Endothelial cell of umbilical vein (primary cell): Measurements from ENCODE around the gene MTRR. TPM values are rescaled to one million over a fixed set of nuclear protein-coding genes. Genes with fewer than 3 reads are reported as not detected.

Source experiments
- BruUV-seq: library from RNA; stranded (reverse); fragments of 400-500 nt; replicated peaks from 2 replicates; lab custom pipeline; 2021; lab: Mats Ljungman, UMichigan
- CTCF ChIA-PET: fragments of 300-600, 350-600 bp; sonication (Branson Sonifier 250); formaldehyde crosslinking; loops from one replicate; lab custom pipeline; 2021; ENCODE audit warnings: antibody characterized with exemption, inconsistent platforms; lab: Charles Lee
- POLR2A ChIA-PET: fragments of 300-600, 350-600 bp; sonication (Branson Sonifier 250); formaldehyde crosslinking; loops from one replicate; lab custom pipeline; 2021; ENCODE audit warnings: antibody characterized with exemption, inconsistent platforms; lab: Charles Lee
- DNase-seq: peaks from one replicate; pipeline ENCODE4 v3.0.0-alpha.2; 2011; ENCODE audit warnings: low read depth, low spot score
- FAIRE-seq: peaks from 2 replicates; lab custom pipeline; 2011; peaks lifted over from hg19 to GRCh38; lab: Jason Lieb, UNC
- H2AFZ ChIP-seq: 2 replicates; pipeline ENCODE4 v1.6.0; 2012; ENCODE audit warnings: low read depth, low read length, control low read depth, inconsistent platforms
- H3K27ac ChIP-seq: 2 replicates; pipeline ENCODE4 v1.5.1; 2011; ENCODE audit warnings: low read depth, mild to moderate bottlenecking, control low read depth, low read length, moderate library complexity; ENCODE audit not compliant: insufficient read depth
- H3K27me3 ChIP-seq, 2 experiments: 2 replicates each; pipeline versions ENCODE4 v1.6.0 to v1.6.1; 2011; ENCODE audit warnings: low read length in 2 of 2, mixed read lengths in 1 of 2; ENCODE audit not compliant: control insufficient read depth in 2 of 2, insufficient read depth in 2 of 2
- H3K36me3 ChIP-seq, 2 experiments: 2 replicates in 1 of 2; 3 replicates in 1 of 2; pipeline ENCODE4 v1.5.1; 2011; ENCODE audit warnings: low read length in 2 of 2, mild to moderate bottlenecking in 1 of 2, moderate library complexity in 1 of 2; ENCODE audit not compliant: control insufficient read depth in 2 of 2, insufficient read depth in 2 of 2; ENCODE audit errors: extremely low read depth in 1 of 2
- H3K4me1 ChIP-seq: 3 replicates; pipeline ENCODE4 v1.5.1; 2011; ENCODE audit warnings: mild to moderate bottlenecking, low read length; ENCODE audit not compliant: control insufficient read depth, insufficient read depth; ENCODE audit errors: extremely low read depth
- H3K4me2 ChIP-seq: 2 replicates; pipeline ENCODE4 v1.6.1; 2011; ENCODE audit warnings: low read length, control low read depth, mixed read lengths; ENCODE audit not compliant: insufficient read depth
- H3K4me3 ChIP-seq, 3 experiments: fragments of 200-600 bp in 1 of 3; sonication (generic), shearing (Covaris generic) in 1 of 3; replicated peaks in 1 of 3; 2 replicates each; pipeline ENCODE4 v1.5.1; 2011 to 2016; ENCODE audit warnings: control low read depth in 3 of 3, low read length in 3 of 3, mild to moderate bottlenecking in 2 of 3, inconsistent platforms in 1 of 3, low read depth in 1 of 3, moderate library complexity in 1 of 3; ENCODE audit not compliant: insufficient read depth in 1 of 3
- H3K79me2 ChIP-seq: 2 replicates; pipeline ENCODE4 v1.6.0; 2012; ENCODE audit warnings: low read length, inconsistent platforms; ENCODE audit not compliant: control insufficient read depth, insufficient read depth
- H3K9ac ChIP-seq: replicated peaks from 2 replicates; pipeline ENCODE3; 2011; ENCODE audit warnings: low read length, control low read depth; ENCODE audit not compliant: insufficient read depth; ENCODE audit errors: extremely low read depth
- H3K9me1 ChIP-seq: replicated peaks from 3 replicates; pipeline ENCODE4 v1.6.0; 2011; ENCODE audit warnings: mild to moderate bottlenecking, low read length; ENCODE audit not compliant: control insufficient read depth, insufficient read depth; ENCODE audit errors: extremely low read depth
- H3K9me3 ChIP-seq: replicated peaks from 2 replicates; pipeline ENCODE4 v1.5.1; 2012; ENCODE audit warnings: low read length, inconsistent platforms; ENCODE audit not compliant: control insufficient read depth, insufficient read depth
- H4K20me1 ChIP-seq: replicated peaks from 2 replicates; pipeline ENCODE3; 2011; ENCODE audit warnings: mild to moderate bottlenecking, low read length; ENCODE audit not compliant: control insufficient read depth, insufficient read depth; ENCODE audit errors: extremely low read depth
- CTCF ChIP-seq, 2 donors: IDR thresholded peaks; 1 replicate in 1 of 2; 2 replicates in 1 of 2; pipeline ENCODE4 v1.5.1; 2011; ENCODE audit warnings: low read length in 2 of 2, mild to moderate bottlenecking in 2 of 2, moderate library complexity in 2 of 2, control low read depth in 1 of 2, inconsistent platforms in 1 of 2, low read depth in 1 of 2; ENCODE audit not compliant: insufficient read depth in 1 of 2; ENCODE audit errors: extremely low read depth in 1 of 2
- EZH2 ChIP-seq: IDR thresholded peaks from 2 replicates; pipeline ENCODE4 v1.6.1; 2012; ENCODE audit warnings: borderline replicate concordance, low read depth, mild to moderate bottlenecking, moderate library complexity, low read length, inconsistent platforms; ENCODE audit not compliant: severe bottlenecking
- FOS ChIP-seq: IDR thresholded peaks from 2 replicates; pipeline ENCODE4 v1.6.1; 2011; ENCODE audit warnings: mild to moderate bottlenecking, low read length, moderate library complexity, borderline replicate concordance; ENCODE audit not compliant: insufficient read depth
- GATA2 ChIP-seq: IDR thresholded peaks from 2 replicates; pipeline ENCODE4 v1.7.0; 2011; ENCODE audit warnings: low read depth, mild to moderate bottlenecking, moderate library complexity, mixed read lengths, low read length; ENCODE audit not compliant: insufficient read length, insufficient read depth
- JUN ChIP-seq: IDR thresholded peaks from 2 replicates; pipeline ENCODE4 v1.6.1; 2011; ENCODE audit warnings: borderline replicate concordance, low read depth; ENCODE audit not compliant: insufficient read length, insufficient read depth
- MYC ChIP-seq: IDR thresholded peaks from one replicate; pipeline ENCODE4 v1.6.1; 2011; ENCODE audit warnings: mild to moderate bottlenecking, low read depth, low read length
- POLR2A ChIP-seq: IDR thresholded peaks from 2 replicates; pipeline ENCODE4 v1.6.1; 2012; ENCODE audit warnings: low read depth, mild to moderate bottlenecking, control low read depth, low read length
- POLR2AphosphoS5 ChIP-seq: IDR thresholded peaks from 2 replicates; pipeline ENCODE4 v1.6.1; 2012; ENCODE audit warnings: low read depth, mild to moderate bottlenecking, control low read depth, low read length, moderate library complexity; ENCODE audit not compliant: insufficient read depth
- dilution Hi-C: fragments of 300-500 bp; cut with MboI; formaldehyde crosslinking; loops from one replicate; pipeline ENCODE4 v1.15.0; 2019; ENCODE audit warnings: low sequenced_read_pairs; ENCODE audit not compliant: extremely low pct_ligation_motif_present
- intact Hi-C: fragments of 100-400 bp; cut with micrococcal nuclease; formaldehyde crosslinking; loops from one replicate; pipeline ENCODE4 v1.10.0; 2022
- polyA plus RNA-seq, 4 experiments: library from polyadenylated mRNA; depleted of rRNA in 3 of 4; stranded (reverse) in 3 of 4; unstranded in 1 of 4; fragments of >200 nt; gene quantifications; 2 replicates each; pipeline versions ENCODE4 v1.2.1 to v1.2.3, GENCODE V29; 2011 to 2012; ENCODE audit warnings: missing spikeins in 1 of 4
- total RNA-seq: library from RNA; stranded (reverse); gene quantifications from 2 replicates; pipeline ENCODE4 v1.2.3, GENCODE V29; 2021
- TF ChIP-seq, protein P1 (sequence below): IDR thresholded peaks from 2 replicates; pipeline ENCODE4 v1.6.1; 2011; ENCODE audit not compliant: insufficient read depth, insufficient read length

MTRR gene
- total and polyA plus RNA-seq, 2 donors (not counting 3 experiments of a cell fraction or from before 2014, with no cell fraction given), result 24.3 to 37.1 TPM

DNA sequence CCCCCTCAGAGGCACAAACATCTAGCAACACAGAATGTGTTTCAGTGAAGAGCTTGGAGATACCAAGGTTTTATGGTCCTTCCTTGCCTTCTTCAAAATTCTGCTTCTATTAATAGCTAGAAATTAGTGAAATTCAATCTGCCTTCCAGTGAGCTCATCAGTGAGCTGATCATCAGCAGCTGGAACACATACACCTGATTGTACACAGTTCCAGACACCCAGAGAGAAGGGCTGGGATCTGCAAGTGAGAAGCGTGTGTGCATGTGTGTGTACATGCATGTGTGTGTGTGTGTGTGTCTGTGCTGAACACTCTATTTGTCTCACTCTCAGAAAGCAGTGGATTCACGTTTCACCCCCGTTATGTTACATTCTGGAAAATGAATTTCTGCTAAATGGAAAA lies 46.5 kb upstream of the MTRR start:
- Histone ChIP-seq H3K4me1 (no peaks in the 10 kb centered on the region), H3K9me3 (no peaks in the 10 kb centered on the region), H3K27me3 (no peaks in the 10 kb centered on the region), H4K20me1 (no peaks in the 10 kb centered on the region), H3K4me2 (no peak overlapping the region), H3K9me1 (no peaks in the 10 kb centered on the region), H3K27ac (no peak overlapping the region), H3K9ac (no peak overlapping the region), H3K79me2 (no peaks in the 10 kb centered on the region), H3K36me3 (no peaks in the 10 kb centered on the region), H2AFZ (no peak overlapping the region), H3K4me3 (no peak overlapping the region)
- TF ChIP-seq GATA2 (no peak), POLR2AphosphoS5 (no peak), MYC (no peak), FOS (no peak), JUN (no peak)
- TF ChIP-seq, protein P1, sequence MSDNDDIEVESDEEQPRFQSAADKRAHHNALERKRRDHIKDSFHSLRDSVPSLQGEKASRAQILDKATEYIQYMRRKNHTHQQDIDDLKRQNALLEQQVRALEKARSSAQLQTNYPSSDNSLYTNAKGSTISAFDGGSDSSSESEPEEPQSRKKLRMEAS, result no peak
- POLR2A ChIA-PET, result no interaction called here
- FAIRE-seq (no peak), DNase-seq (no peak)
- dilution Hi-C loops (no loop called here), intact Hi-C loops (no loop called here)
- CTCF ChIA-PET, result interaction anchor here (1.0 to 1.4 kb wide), 2 partner anchors 9 to 77 kb away, joined by 4 read pairs; no protein-coding TSS in a partner anchor
- BruUV-seq, result no TSS peak

DNA sequence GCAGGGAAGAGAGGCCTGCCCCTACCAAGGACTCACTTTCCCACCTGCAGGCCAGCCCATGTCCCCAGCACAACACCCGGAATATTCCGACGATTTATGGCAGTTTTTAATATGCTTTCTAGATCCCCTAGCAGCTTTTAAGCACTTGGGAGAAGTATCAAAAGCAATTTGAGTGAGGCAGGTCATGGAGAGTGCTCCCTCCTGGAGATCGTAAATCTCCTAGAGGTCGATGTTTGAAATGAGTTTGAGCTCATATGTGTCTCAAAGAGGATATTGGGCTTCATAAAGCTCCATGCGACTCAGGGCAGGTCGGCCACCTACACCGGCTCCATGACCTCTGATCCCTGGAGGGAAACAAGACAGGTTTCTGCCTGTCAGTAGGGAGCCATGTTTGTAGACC lies 45.4 kb upstream of the MTRR start:
- H3K9me1 ChIP-seq, result no peaks in the 10 kb centered on the region
- no peak overlapping the region for H3K4me3 ChIP-seq
- CTCF ChIA-PET, result no interaction called here
- no peaks in the 10 kb centered on the region for H3K79me2 ChIP-seq
- no peaks in the 10 kb centered on the region for H3K36me3 ChIP-seq
- H3K9ac ChIP-seq, result no peak overlapping the region
- FAIRE-seq, result no peak
- no peaks in the 10 kb centered on the region for H3K4me1 ChIP-seq
- no TSS peak for BruUV-seq
- intact Hi-C loops (no loop called here), dilution Hi-C loops (no loop called here)
- H2AFZ ChIP-seq, result no peak overlapping the region
- H3K9me3 ChIP-seq, result no peaks in the 10 kb centered on the region
- no peak for DNase-seq
- no peak overlapping the region for H3K27ac ChIP-seq
- H4K20me1 ChIP-seq, result no peaks in the 10 kb centered on the region
- POLR2A ChIA-PET, result no interaction called here
- no peaks in the 10 kb centered on the region for H3K27me3 ChIP-seq
- TF ChIP-seq POLR2A (no peak), CTCF (IDR thresholded peaks at IDR 0.05; ENCODE audit: extremely low read depth in 1 of 2, insufficient read depth in 1 of 2, low read depth in 1 of 2, low read length in 2 of 2) (no peak), MYC (no peak), EZH2 (no peak), POLR2AphosphoS5 (no peak), JUN (no peak), GATA2 (no peak), FOS (no peak)
- TF ChIP-seq, protein P1, result no peak
- no peak overlapping the region for H3K4me2 ChIP-seq
